K562 (cell line): ENCODE measurements around the gene CACNA1C. TPM values are rescaled to one million over a fixed set of nuclear protein-coding genes. Genes with fewer than 3 reads are reported as not detected.

Experiments used
- ATAC-seq: fragments of 200-7000 bp; cut with Tn5 transposase; 3 replicates; pipeline ENCODE4 v1.9.1; 2020; ENCODE audit warnings: moderate library complexity
- BruUV-seq: library from RNA; stranded (reverse); fragments of 400-500 nt; replicated peaks from 2 replicates; lab custom pipeline; 2021; lab: Mats Ljungman, UMichigan
- CTCF ChIA-PET: fragments of 300-600 bp; formaldehyde crosslinking; extraction: SDS; loops from one replicate; lab custom pipeline; 2021; ENCODE audit warnings: low intra/inter-chr PET ratio; lab: Yijun Ruan, JAX
- POLR2A ChIA-PET: fragments of 300-600, 350-650 bp; sonication (Branson Sonifier 250); formaldehyde crosslinking; extraction: SDS; loops from one replicate; lab custom pipeline; 2021; ENCODE audit warnings: antibody characterized with exemption, inconsistent platforms; lab: Yijun Ruan, JAX
- DNase-seq, 4 experiments: peaks; one replicate each; pipeline versions ENCODE4 v3.0.0 to v3.0.0-alpha.2; 2011 to 2018; ENCODE audit warnings: low spot score in 3 of 4, mixed read lengths in 3 of 4; ENCODE audit errors: extremely low read depth in 1 of 4
- FAIRE-seq: peaks from 2 replicates; lab custom pipeline; 2011; peaks lifted over from hg19 to GRCh38; lab: Jason Lieb, UNC
- H2AFZ ChIP-seq: 2 replicates; pipeline ENCODE4 v1.6.0; 2011; ENCODE audit warnings: low read depth, low read length, control low read depth, inconsistent platforms
- H3K27ac ChIP-seq: fragments of 200-600 bp; 3 replicates; pipeline ENCODE4 v1.8.0; 2011; ENCODE audit warnings: low read depth, mild to moderate bottlenecking, control low read depth, inconsistent platforms, low read length, moderate library complexity, mixed read lengths; ENCODE audit errors: extremely low read depth
- H3K27me3 ChIP-seq, 2 experiments: fragments of 300-600 bp in 1 of 2; 2 replicates in 1 of 2; 3 replicates in 1 of 2; pipeline versions ENCODE4 v1.6.0 to v1.8.0; 2011; ENCODE audit warnings: inconsistent platforms in 2 of 2, low read length in 2 of 2, mild to moderate bottlenecking in 1 of 2, mixed read lengths in 1 of 2, moderate library complexity in 1 of 2; ENCODE audit not compliant: control insufficient read depth in 2 of 2, insufficient read depth in 2 of 2
- H3K36me3 ChIP-seq: fragments of 300-600 bp; 3 replicates; pipeline ENCODE4 v1.8.0; 2011; ENCODE audit warnings: mild to moderate bottlenecking, low read length, inconsistent platforms; ENCODE audit not compliant: control insufficient read depth, insufficient read depth
- H3K4me1 ChIP-seq, 2 experiments: fragments of 200-600 bp in 1 of 2; replicated peaks in 1 of 2; 2 replicates in 1 of 2; 3 replicates in 1 of 2; pipeline versions ENCODE4 v1.5.1 to v1.8.0; 2011; ENCODE audit warnings: inconsistent platforms in 2 of 2, low read length in 2 of 2, mild to moderate bottlenecking in 1 of 2, mixed read lengths in 1 of 2, moderate library complexity in 1 of 2; ENCODE audit not compliant: control insufficient read depth in 2 of 2, insufficient read depth in 2 of 2
- H3K4me2 ChIP-seq: 2 replicates; pipeline ENCODE4 v1.6.1; 2011; ENCODE audit warnings: low read length, control low read depth, inconsistent platforms, mixed read lengths; ENCODE audit not compliant: insufficient read depth
- H3K4me3 ChIP-seq: fragments of 200-600 bp; sonication (generic), shearing (Covaris generic); 2 replicates; pipeline ENCODE4 v1.5.1; 2016; ENCODE audit warnings: control low read depth, inconsistent platforms
- H3K79me2 ChIP-seq: fragments of 200-600 bp; 3 replicates; pipeline ENCODE4 v1.8.0; 2011; ENCODE audit warnings: low read length, inconsistent platforms; ENCODE audit not compliant: control insufficient read depth, insufficient read depth
- H3K9ac ChIP-seq, 2 experiments: 2 replicates each; pipeline versions ENCODE4 v1.6.0 to v1.6.1; 2011; ENCODE audit warnings: low read depth in 2 of 2, low read length in 2 of 2, control low read depth in 1 of 2, inconsistent platforms in 1 of 2, mild to moderate bottlenecking in 1 of 2, mixed read lengths in 1 of 2; ENCODE audit not compliant: insufficient read depth in 1 of 2
- H3K9me1 ChIP-seq: one replicate; pipeline ENCODE4 v1.6.0; 2011; ENCODE audit warnings: inconsistent platforms, mild to moderate bottlenecking, low read length, moderate library complexity; ENCODE audit not compliant: control insufficient read depth, insufficient read depth
- H3K9me3 ChIP-seq: replicated peaks from 2 replicates; pipeline ENCODE4 v1.5.1; 2011; ENCODE audit warnings: low read depth, low read length, inconsistent platforms; ENCODE audit not compliant: control insufficient read depth, insufficient read depth
- H4K20me1 ChIP-seq: replicated peaks from 2 replicates; pipeline ENCODE4 v1.6.1; 2011; ENCODE audit warnings: low read length, inconsistent platforms, mixed read lengths; ENCODE audit not compliant: control insufficient read depth, insufficient read depth
- CBX5 ChIP-seq: IDR thresholded peaks from 2 replicates; pipeline ENCODE4 v1.6.1; 2014; ENCODE audit warnings: low read depth, borderline replicate concordance
- CCNT2 ChIP-seq: IDR thresholded peaks from 2 replicates; pipeline ENCODE4 v1.6.1; 2011; ENCODE audit warnings: borderline replicate concordance, low read depth, mild to moderate bottlenecking, moderate library complexity, mixed read lengths, low read length; ENCODE audit not compliant: insufficient read length; ENCODE audit errors: extremely low read depth
- HDAC8 ChIP-seq: fragments of 450-650 bp; IDR thresholded peaks from 2 replicates; pipeline ENCODE4 v1.6.1; 2016; ENCODE audit warnings: mild to moderate bottlenecking, missing genetic modification characterization, moderate library complexity, missing compliant biosample characterization
- IRF2 ChIP-seq: sonication (generic); formaldehyde crosslinking; IDR thresholded peaks from 2 replicates; pipeline ENCODE4 v1.8.1; 2022; ENCODE audit warnings: mild to moderate bottlenecking, missing genetic modification reagents
- KHSRP ChIP-seq: fragments of 450-650 bp; IDR thresholded peaks from 2 replicates; pipeline ENCODE4 v1.6.1; 2017
- LARP7 ChIP-seq: fragments of 450-650 bp; IDR thresholded peaks from 2 replicates; pipeline ENCODE4 v1.6.1; 2016
- NFE2 ChIP-seq: IDR thresholded peaks from 2 replicates; pipeline ENCODE4 v1.6.1; 2014; ENCODE audit warnings: antibody characterized with exemption, low read depth
- SOX6 ChIP-seq: fragments of 450-650 bp; IDR thresholded peaks from 2 replicates; pipeline ENCODE4 v1.6.1; 2014; ENCODE audit warnings: mild to moderate bottlenecking
- ZFX ChIP-seq: sonication (generic); formaldehyde crosslinking; IDR thresholded peaks from 2 replicates; pipeline ENCODE4 v1.8.0; 2022; ENCODE audit warnings: mild to moderate bottlenecking, missing genetic modification reagents, moderate library complexity
- ZNF354B ChIP-seq: fragments of 250-450 bp; sonication (Bioruptor Pico); IDR thresholded peaks from 2 replicates; pipeline ENCODE4 v1.4.0; 2020
- ZNF408 ChIP-seq: fragments of 250-450 bp; sonication (Bioruptor Pico); IDR thresholded peaks from 2 replicates; pipeline ENCODE4 v1.4.0; 2020; ENCODE audit warnings: low read depth, mild to moderate bottlenecking, moderate library complexity
- WGBS: fragments of 100-300 bp; shearing (Covaris generic); methylation state at CpG from one replicate; pipeline ENCODE4 v1.1.6; 2016; ENCODE audit warnings: low coverage, mixed read lengths; ENCODE audit not compliant: insufficient coverage; ENCODE audit errors: missing lambda C conversion rate; 5-methylcytosine and 5-hydroxymethylcytosine counted together
- in situ Hi-C: fragments of 300-500 bp; cut with MboI; formaldehyde crosslinking; loops from 4 replicates; pipeline ENCODE4 v1.15.0; 2018; ENCODE audit warnings: inconsistent platforms, mixed read lengths
- intact Hi-C: fragments of 100-400 bp; cut with micrococcal nuclease; formaldehyde crosslinking; loops from 2 replicates; pipeline ENCODE4 v1.14.2; 2022
- polyA plus RNA-seq, 8 experiments: library from polyadenylated mRNA; depleted of rRNA in 4 of 8; stranded (reverse) in 5 of 8; unstranded in 3 of 8; fragments of >200 nt; fragmentation: Nextera tagmentation in 2 of 8; fragmentation: Illumina TruSeq in 1 of 8; extraction: Ambion mirVana in 2 of 8; extraction: Trizol in 1 of 8; gene quantifications; 2 replicates each; pipeline versions ENCODE4 v1.2.1 to v1.2.3, GENCODE V29; 2011 to 2014; ENCODE audit warnings: inconsistent platforms in 1 of 8, missing spikeins in 1 of 8
- total RNA-seq, 7 experiments: library from RNA; depleted of rRNA in 6 of 7; stranded (reverse); fragments of >200 nt in 6 of 7; fragmentation: Illumina TruSeq in 2 of 7; extraction: Trizol in 2 of 7; gene quantifications; 2 replicates each; pipeline versions ENCODE4 v1.2.1 to v1.2.3, GENCODE V29; 2011 to 2021; ENCODE audit warnings: low replicate concordance in 1 of 7
- TF ChIP-seq, protein P1 (sequence below): sonication (generic); formaldehyde crosslinking; IDR thresholded peaks from 2 replicates; pipeline ENCODE4 v1.8.0; 2022; ENCODE audit warnings: mild to moderate bottlenecking, missing genetic modification reagents
- TF ChIP-seq, protein P2 (sequence below): sonication (generic); formaldehyde crosslinking; IDR thresholded peaks from 2 replicates; pipeline ENCODE4 v1.4.0; 2020; ENCODE audit warnings: mild to moderate bottlenecking, missing genetic modification reagents
- TF ChIP-seq, protein P3 (sequence below): sonication (generic); formaldehyde crosslinking; IDR thresholded peaks from 2 replicates; pipeline ENCODE4 v1.8.0; 2022; ENCODE audit warnings: mild to moderate bottlenecking, missing genetic modification reagents
- TF ChIP-seq, protein P4 (sequence below): fragments of 450-650 bp; formaldehyde crosslinking; IDR thresholded peaks from 2 replicates; pipeline ENCODE4 v1.4.0; 2020; ENCODE audit warnings: mild to moderate bottlenecking, moderate library complexity
- TF ChIP-seq, protein P5 (sequence below): fragments of 250-450 bp; sonication (Bioruptor Pico); IDR thresholded peaks from 2 replicates; pipeline ENCODE4 v1.9.0; 2021; ENCODE audit warnings: mild to moderate bottlenecking, inconsistent platforms

The CACNA1C gene
- total and polyA plus RNA-seq, 9 of the 15 experiments (the other 6 are each of a cell fraction or from before 2014, with no cell fraction given), result not detected

DNA sequence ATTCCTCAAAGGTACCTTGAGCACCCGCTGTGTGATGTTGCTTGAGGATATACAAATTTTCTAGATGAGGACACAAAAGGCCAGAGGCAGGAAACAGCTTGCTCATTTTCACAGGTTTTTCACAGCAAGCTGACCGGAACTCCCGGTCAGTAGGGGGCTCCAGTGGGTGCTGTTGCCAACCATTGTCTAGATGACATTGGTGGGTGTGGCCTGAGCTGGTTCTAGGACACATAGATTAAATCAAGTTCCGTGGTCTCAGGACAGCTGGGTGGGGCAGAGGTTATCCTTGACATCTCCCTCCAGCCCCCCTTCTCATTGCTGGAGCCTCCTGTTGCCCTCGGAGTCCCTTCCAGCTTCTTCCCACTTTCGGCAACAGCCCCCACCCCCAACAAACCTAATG, 588.4 kb downstream of the CACNA1C start:
- CTCF ChIA-PET, result no interaction called here
- POLR2A ChIA-PET, result interaction anchor here (0.7 to 1.4 kb wide), 4 partner anchors 10 to 230 kb away, joined by 3 to 4 read pairs (median 4); no protein-coding TSS in a partner anchor
- peak; percentile 41 to 45 (median 42) for DNase-seq
- in situ Hi-C loops (no loop called here), intact Hi-C loops (no loop called here)
- Histone ChIP-seq H3K9ac (no peak overlapping the region), H3K4me1 (no peaks in the 10 kb centered on the region; a peak in 1 of 5 replicates), H3K27me3 (peaks cover 0 to 44% of the 10 kb centered on the region in 2 experiments; a peak in 4 of 5 replicates), H2AFZ (no peak overlapping the region), H3K79me2 (no peaks in the 10 kb centered on the region), H3K27ac (no peak overlapping the region), H4K20me1 (no peaks in the 10 kb centered on the region), H3K36me3 (no peaks in the 10 kb centered on the region), H3K9me1 (peaks cover 3% of the 10 kb centered on the region), H3K4me3 (no peak overlapping the region), H3K4me2 (no peak overlapping the region; the same call in 1 of the 2 replicates), H3K9me3 (no peaks in the 10 kb centered on the region)
- ATAC-seq, result peak; percentile 56; the same call in 2 of the 3 replicates
- no peak for FAIRE-seq
- WGBS, result 2% methylated on average over 5 of the region's 6 CpGs
- BruUV-seq, result no TSS peak
- TF ChIP-seq IRF2 (CRISPR knock-in tag) (no peak), ZFX (no peak), HDAC8 (no peak), SOX6 (peak; percentile 45; the same call in 1 of the 2 replicates), CBX5 (no peak), LARP7 (no peak), ZNF354B (CRISPR knock-in tag) (no peak), CCNT2 (no peak), ZNF408 (CRISPR knock-in tag) (no peak), NFE2 (no peak), KHSRP (no peak)
- TF ChIP-seq, protein P1, sequence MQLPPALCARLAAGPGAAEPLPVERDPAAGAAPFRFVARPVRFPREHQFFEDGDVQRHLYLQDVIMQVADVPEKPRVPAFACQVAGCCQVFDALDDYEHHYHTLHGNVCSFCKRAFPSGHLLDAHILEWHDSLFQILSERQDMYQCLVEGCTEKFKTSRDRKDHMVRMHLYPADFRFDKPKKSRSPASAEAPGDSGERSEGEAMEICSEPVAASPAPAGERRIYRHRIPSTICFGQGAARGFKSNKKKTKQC (CRISPR knock-in tag), result no peak
- TF ChIP-seq, protein P2, sequence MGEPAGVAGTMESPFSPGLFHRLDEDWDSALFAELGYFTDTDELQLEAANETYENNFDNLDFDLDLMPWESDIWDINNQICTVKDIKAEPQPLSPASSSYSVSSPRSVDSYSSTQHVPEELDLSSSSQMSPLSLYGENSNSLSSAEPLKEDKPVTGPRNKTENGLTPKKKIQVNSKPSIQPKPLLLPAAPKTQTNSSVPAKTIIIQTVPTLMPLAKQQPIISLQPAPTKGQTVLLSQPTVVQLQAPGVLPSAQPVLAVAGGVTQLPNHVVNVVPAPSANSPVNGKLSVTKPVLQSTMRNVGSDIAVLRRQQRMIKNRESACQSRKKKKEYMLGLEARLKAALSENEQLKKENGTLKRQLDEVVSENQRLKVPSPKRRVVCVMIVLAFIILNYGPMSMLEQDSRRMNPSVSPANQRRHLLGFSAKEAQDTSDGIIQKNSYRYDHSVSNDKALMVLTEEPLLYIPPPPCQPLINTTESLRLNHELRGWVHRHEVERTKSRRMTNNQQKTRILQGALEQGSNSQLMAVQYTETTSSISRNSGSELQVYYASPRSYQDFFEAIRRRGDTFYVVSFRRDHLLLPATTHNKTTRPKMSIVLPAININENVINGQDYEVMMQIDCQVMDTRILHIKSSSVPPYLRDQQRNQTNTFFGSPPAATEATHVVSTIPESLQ (CRISPR knock-in tag), result no peak
- TF ChIP-seq, protein P3, sequence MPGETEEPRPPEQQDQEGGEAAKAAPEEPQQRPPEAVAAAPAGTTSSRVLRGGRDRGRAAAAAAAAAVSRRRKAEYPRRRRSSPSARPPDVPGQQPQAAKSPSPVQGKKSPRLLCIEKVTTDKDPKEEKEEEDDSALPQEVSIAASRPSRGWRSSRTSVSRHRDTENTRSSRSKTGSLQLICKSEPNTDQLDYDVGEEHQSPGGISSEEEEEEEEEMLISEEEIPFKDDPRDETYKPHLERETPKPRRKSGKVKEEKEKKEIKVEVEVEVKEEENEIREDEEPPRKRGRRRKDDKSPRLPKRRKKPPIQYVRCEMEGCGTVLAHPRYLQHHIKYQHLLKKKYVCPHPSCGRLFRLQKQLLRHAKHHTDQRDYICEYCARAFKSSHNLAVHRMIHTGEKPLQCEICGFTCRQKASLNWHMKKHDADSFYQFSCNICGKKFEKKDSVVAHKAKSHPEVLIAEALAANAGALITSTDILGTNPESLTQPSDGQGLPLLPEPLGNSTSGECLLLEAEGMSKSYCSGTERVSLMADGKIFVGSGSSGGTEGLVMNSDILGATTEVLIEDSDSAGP (CRISPR knock-in tag), result no peak
- TF ChIP-seq, protein P4, sequence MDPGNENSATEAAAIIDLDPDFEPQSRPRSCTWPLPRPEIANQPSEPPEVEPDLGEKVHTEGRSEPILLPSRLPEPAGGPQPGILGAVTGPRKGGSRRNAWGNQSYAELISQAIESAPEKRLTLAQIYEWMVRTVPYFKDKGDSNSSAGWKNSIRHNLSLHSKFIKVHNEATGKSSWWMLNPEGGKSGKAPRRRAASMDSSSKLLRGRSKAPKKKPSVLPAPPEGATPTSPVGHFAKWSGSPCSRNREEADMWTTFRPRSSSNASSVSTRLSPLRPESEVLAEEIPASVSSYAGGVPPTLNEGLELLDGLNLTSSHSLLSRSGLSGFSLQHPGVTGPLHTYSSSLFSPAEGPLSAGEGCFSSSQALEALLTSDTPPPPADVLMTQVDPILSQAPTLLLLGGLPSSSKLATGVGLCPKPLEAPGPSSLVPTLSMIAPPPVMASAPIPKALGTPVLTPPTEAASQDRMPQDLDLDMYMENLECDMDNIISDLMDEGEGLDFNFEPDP (CRISPR knock-in tag), result no peak
- TF ChIP-seq, protein P5, sequence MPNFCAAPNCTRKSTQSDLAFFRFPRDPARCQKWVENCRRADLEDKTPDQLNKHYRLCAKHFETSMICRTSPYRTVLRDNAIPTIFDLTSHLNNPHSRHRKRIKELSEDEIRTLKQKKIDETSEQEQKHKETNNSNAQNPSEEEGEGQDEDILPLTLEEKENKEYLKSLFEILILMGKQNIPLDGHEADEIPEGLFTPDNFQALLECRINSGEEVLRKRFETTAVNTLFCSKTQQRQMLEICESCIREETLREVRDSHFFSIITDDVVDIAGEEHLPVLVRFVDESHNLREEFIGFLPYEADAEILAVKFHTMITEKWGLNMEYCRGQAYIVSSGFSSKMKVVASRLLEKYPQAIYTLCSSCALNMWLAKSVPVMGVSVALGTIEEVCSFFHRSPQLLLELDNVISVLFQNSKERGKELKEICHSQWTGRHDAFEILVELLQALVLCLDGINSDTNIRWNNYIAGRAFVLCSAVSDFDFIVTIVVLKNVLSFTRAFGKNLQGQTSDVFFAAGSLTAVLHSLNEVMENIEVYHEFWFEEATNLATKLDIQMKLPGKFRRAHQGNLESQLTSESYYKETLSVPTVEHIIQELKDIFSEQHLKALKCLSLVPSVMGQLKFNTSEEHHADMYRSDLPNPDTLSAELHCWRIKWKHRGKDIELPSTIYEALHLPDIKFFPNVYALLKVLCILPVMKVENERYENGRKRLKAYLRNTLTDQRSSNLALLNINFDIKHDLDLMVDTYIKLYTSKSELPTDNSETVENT (CRISPR knock-in tag), result no peak
